ENCODE data around the gene HPS4. TPM values are rescaled to one million over a fixed set of nuclear protein-coding genes. Genes with fewer than 3 reads are reported as not detected.

Gene HPS4
- total RNA-seq, 2 donors from 2014 or later = 50.5 to 62.2 TPM

DNA sequence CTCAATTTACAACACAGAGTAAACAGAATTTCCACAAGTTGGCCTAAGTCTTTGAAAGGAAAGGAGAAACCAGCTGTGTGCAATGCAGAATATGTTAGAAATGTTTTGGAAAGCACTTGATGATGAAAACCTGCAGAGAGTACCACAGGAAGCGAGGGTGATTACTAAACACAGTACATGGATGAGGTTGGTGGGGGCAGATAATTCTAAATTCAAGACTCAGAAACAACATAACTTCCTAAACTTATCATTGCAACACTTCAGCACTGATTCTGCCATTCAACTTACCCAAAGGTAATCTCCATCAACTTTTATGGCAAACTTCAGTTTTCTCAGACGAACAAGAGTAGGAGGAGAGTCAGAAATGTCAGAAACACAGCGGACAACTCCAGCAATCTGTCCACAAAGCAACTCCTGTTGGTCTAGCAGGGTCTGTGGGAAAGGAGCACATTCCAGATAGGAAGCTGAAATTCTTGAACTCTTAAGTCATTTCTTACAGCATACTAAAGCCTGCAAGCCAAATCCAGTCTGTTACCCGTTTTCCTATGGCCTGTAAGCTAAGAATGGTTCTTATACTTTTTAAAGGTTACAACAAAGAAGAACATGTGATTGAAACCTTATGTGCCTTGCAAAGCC, 6.8 kb downstream of the HPS4 start:
- H3K36me3 Mint-ChIP-seq (ENCODE audit: insufficient read depth in 2 of 2) = peaks cover 10 to 24% of the 10 kb centered on the region in 2 donors
- peak overlapping the region; percentile 66 for H3K27ac Mint-ChIP-seq
- peak overlapping the region; percentile 4 to 22 for H3K4me3 Mint-ChIP-seq
- ATAC-seq (replicated peaks in 1 of 2) (peak; percentile 45 to 59), DNase-seq (no peak)
- no peaks in the 10 kb centered on the region for H3K9me3 Mint-ChIP-seq
- peaks cover 63% of the 10 kb centered on the region for H3K4me1 Mint-ChIP-seq (ENCODE audit: low read depth)
- H3K27me3 Mint-ChIP-seq (ENCODE audit: low read depth) = no peaks in the 10 kb centered on the region

DNA sequence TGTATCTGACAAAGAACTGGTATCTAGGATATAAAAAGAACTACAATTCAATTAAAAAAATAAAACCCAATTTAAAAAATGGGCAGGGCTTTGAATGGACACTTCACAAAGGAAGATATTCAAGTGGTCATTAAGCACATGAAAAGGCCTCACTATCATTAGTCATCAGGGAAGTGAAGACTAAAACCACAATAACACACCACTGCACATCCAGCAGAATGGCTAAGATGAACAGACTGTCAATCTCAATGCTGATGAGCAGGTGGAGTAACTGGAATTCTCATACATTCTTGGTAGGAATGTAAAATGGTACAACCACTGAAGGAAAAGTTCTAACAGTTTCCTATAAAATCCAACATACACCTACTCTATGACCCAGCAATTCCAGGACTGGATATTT, 8.9 kb downstream of the HPS4 start:
- Mint-ChIP-seq H3K4me1 (ENCODE audit: low read depth) (peaks cover 42% of the 10 kb centered on the region), H3K27me3 (ENCODE audit: low read depth) (no peaks in the 10 kb centered on the region), H3K4me3 (no peak overlapping the region), H3K27ac (peak overlapping the region; percentile 19), H3K9me3 (no peaks in the 10 kb centered on the region), H3K36me3 (ENCODE audit: insufficient read depth in 2 of 2) (peaks cover 12 to 23% of the 10 kb centered on the region in 2 donors)
- ATAC-seq (replicated peaks in 1 of 2) = no peak
- no peak for DNase-seq

DNA sequence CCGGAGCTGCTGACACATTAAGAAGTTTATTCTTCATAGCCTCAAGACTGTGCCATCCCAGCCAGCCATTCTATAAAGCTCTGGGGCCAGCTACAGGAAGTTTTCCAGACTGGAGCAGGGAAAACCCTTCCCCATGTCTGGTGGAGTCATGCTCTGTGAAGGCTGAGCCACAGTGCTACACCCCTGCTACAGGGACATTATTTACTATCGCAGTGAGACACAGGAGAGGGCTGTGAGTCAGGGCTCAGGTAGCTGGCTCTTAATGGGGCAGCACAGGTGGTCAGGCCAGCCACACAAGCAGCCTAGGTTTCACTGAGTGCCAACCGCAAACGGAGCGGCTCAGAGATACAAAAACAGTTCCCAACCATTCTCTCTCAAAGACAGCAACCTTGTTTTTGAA, 12.1 kb downstream of the HPS4 start:
- H3K4me3 Mint-ChIP-seq = no peak overlapping the region
- ATAC-seq (replicated peaks in 1 of 2) (no peak), DNase-seq (no peak)
- peaks cover 12% of the 10 kb centered on the region for H3K4me1 Mint-ChIP-seq (ENCODE audit: low read depth)
- no peaks in the 10 kb centered on the region for H3K27me3 Mint-ChIP-seq (ENCODE audit: low read depth)
- peaks cover 3 to 19% of the 10 kb centered on the region in 2 donors for H3K36me3 Mint-ChIP-seq (ENCODE audit: insufficient read depth in 2 of 2)
- H3K27ac Mint-ChIP-seq = no peak overlapping the region
- H3K9me3 Mint-ChIP-seq = no peaks in the 10 kb centered on the region

DNA sequence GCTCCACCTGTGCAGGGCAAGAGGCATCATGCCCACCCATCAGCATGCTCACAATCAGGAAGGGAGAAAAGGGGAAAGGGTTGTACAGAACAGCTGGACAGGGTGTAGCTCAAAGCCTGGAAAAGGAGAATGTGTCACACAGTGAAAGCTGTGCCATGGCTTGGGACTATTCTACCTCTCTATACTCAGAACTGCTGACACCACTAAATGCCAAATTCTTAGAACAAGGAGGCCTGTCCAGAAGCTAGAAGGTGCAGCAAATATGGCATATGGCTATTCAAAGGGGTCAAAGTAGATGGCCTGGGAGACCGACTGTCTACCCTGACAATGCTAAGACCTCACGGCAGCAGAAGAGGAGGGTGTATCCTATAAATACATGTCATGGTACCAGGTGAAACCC, 12.8 kb downstream of the HPS4 start:
- peaks cover 3 to 19% of the 10 kb centered on the region in 2 donors for H3K36me3 Mint-ChIP-seq (ENCODE audit: insufficient read depth in 2 of 2)
- no peak for ATAC-seq (replicated peaks in 1 of 2)

DNA sequence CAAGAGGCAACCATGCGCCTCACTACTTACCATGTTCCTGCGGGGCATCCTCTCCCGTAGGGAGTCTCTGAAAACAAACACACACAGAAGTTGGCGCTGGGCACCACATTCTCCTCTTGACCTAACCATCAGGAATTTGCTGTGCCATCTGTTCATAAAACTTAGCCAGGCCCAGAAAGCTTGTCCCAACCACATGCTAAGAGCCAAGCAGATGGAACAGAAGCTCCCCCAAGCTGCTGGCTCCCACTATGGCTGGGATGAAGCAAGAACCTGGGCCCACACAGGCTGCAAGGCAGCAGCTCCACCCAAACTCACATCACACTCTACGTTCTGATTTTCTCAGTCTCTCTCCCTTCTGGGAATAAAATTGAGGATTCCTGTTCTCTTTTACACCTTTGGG, 17.4 kb downstream of the HPS4 start:
- H3K9me3 Mint-ChIP-seq = no peaks in the 10 kb centered on the region
- H3K27ac Mint-ChIP-seq = peak overlapping the region; percentile 16

More for the DNA sequence above, 12.8 kb downstream of the HPS4 start:
- Mint-ChIP-seq H3K4me3 (no peak overlapping the region), H3K27me3 (ENCODE audit: low read depth) (no peaks in the 10 kb centered on the region), H3K27ac (no peak overlapping the region), H3K9me3 (no peaks in the 10 kb centered on the region), H3K4me1 (ENCODE audit: low read depth) (peaks cover 8% of the 10 kb centered on the region)
- no peak for DNase-seq

DNA sequence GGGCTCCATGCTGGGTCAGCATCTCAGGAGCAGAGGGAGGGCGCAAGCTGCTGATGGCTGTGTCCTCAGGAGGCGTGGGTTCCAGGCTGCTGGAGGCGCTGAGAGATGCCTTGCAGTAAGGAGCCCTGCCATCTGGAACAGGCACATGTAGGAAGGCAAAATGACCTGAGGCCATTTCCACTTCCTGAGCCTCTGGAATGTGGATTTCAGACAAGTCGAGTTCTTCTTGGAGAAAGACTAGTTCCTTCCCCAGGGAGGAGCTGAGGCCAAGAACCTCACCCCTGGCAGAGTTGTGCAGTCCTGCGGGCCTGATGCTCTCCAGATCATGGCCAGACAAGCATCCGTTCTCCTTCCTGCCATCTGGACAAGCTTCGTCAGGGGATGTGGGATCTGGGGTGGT, 19.3 kb downstream of the HPS4 start:
- Mint-ChIP-seq H3K27ac (no peak overlapping the region), H3K4me1 (ENCODE audit: low read depth) (no peaks in the 10 kb centered on the region), H3K36me3 (ENCODE audit: insufficient read depth in 2 of 2) (peaks cover 2 to 24% of the 10 kb centered on the region in 2 donors), H3K4me3 (no peak overlapping the region), H3K9me3 (no peaks in the 10 kb centered on the region), H3K27me3 (ENCODE audit: low read depth) (no peaks in the 10 kb centered on the region)
- ATAC-seq (replicated peaks in 1 of 2) (no peak), DNase-seq (no peak)

More for the DNA sequence above, 17.4 kb downstream of the HPS4 start:
- no peaks in the 10 kb centered on the region for H3K27me3 Mint-ChIP-seq (ENCODE audit: low read depth)
- ATAC-seq (replicated peaks in 1 of 2) (no peak), DNase-seq (no peak)
- H3K4me1 Mint-ChIP-seq (ENCODE audit: low read depth) = no peaks in the 10 kb centered on the region
- peaks cover 2 to 25% of the 10 kb centered on the region in 2 donors for H3K36me3 Mint-ChIP-seq (ENCODE audit: insufficient read depth in 2 of 2)
- no peak overlapping the region for H3K4me3 Mint-ChIP-seq

DNA sequence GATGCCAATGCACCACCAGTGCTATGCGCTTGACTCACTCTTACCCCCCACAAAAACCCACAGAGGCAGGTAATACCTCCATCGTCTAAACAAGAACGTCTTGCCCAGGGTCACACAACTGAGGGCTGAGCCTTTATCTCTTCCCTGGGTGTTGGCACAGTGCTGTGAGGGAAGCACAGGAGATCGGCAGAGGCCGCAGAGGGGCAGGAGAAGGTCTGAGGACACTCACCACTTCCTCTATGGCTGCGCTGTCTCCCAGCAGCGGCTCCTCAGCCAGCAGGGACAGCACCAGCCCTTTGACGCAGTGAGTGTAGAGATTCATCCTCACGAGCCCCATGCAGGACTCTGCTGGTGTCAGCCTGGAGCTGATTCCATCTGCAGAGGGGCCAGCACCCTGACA, 19.9 kb downstream of the HPS4 start:
- no peak for ATAC-seq (replicated peaks in 1 of 2)
- DNase-seq = no peak
- Mint-ChIP-seq H3K27me3 (ENCODE audit: low read depth) (no peaks in the 10 kb centered on the region), H3K36me3 (ENCODE audit: insufficient read depth in 2 of 2) (peaks cover 0 to 17% of the 10 kb centered on the region in 2 donors), H3K27ac (no peak overlapping the region), H3K9me3 (no peaks in the 10 kb centered on the region), H3K4me1 (ENCODE audit: low read depth) (no peaks in the 10 kb centered on the region), H3K4me3 (no peak overlapping the region)

DNA sequence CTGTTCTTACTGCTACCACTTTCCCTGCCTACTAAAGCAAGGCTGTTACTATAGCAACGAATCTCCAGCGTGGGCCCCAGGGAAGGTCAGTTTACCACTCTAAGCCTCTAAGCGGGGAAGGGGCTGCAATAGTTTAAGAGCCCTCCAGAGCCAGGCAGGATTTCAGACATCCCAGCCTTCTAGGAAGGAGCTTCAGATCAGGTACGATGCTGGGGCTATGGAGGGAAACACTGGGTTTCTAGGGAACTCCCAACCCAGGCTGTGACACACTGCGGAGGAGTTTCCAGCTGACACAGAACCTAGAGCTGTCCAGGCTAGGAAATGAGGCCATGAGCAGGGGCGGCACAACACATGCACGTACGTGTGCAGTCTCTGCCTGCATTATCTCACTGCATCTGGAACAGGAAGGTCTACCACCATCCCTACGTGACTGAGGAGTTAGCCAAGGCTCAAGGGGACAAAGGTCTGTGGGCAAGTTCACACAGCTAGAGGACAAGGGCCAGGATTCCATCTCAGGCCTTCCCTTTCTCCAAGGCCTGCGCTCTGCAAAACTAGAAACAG, 20.4 kb downstream of the HPS4 start:
- no peaks in the 10 kb centered on the region for H3K9me3 Mint-ChIP-seq
- DNase-seq (no peak), ATAC-seq (replicated peaks in 1 of 2) (no peak)
- no peaks in the 10 kb centered on the region for H3K4me1 Mint-ChIP-seq (ENCODE audit: low read depth)
- no peak overlapping the region for H3K4me3 Mint-ChIP-seq
- H3K27me3 Mint-ChIP-seq (ENCODE audit: low read depth) = no peaks in the 10 kb centered on the region
- no peak overlapping the region for H3K27ac Mint-ChIP-seq
- peaks cover 0 to 17% of the 10 kb centered on the region in 2 donors for H3K36me3 Mint-ChIP-seq (ENCODE audit: insufficient read depth in 2 of 2)

DNA sequence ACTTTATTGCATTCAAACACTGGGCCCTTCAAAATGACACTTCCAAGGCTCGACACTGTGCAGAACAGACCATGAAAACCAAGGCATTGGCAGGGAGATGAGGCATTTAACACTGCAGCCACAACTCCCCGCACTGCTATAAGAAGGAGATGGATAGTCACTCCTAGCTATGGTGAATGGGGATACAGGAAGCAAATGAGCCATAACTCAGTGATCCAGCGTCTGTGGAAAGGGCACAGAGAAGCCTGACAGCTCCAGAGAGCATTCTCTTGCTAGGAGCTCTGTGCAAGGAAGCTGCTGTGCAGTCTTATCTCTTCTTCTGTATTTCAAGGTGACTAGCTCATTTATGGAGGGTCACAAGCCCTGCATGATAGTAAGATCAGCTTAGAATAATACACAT, 20.9 kb downstream of the HPS4 start:
- H3K27ac Mint-ChIP-seq = no peak overlapping the region
- peaks cover 0 to 18% of the 10 kb centered on the region in 2 donors for H3K36me3 Mint-ChIP-seq (ENCODE audit: insufficient read depth in 2 of 2)
- DNase-seq (no peak), ATAC-seq (replicated peaks in 1 of 2) (no peak)
- H3K9me3 Mint-ChIP-seq = no peaks in the 10 kb centered on the region
- no peaks in the 10 kb centered on the region for H3K4me1 Mint-ChIP-seq (ENCODE audit: low read depth)
- no peaks in the 10 kb centered on the region for H3K27me3 Mint-ChIP-seq (ENCODE audit: low read depth)
- no peak overlapping the region for H3K4me3 Mint-ChIP-seq

DNA sequence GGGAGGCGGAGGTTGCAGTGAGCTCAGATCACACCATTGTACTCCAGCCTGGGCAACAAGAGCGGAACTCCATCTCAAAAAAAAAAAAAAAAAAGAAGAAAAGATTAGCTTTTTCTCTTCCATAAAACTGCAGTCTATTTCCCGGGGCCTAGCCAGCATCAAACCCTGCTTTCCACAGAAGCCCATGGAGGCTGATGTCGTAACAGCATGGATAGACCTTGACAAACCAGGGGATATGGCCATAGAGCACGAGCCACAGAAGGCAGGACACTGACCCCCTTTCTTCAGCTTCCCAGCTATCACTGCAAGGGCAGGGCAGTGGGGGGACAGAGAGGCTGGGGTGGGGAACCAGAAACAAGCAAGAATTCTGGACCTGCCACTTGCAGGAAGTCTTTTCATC, 21.5 kb downstream of the HPS4 start:
- H3K4me3 Mint-ChIP-seq = no peak overlapping the region
- H3K36me3 Mint-ChIP-seq (ENCODE audit: insufficient read depth in 2 of 2) = peaks cover 0 to 23% of the 10 kb centered on the region in 2 donors

DNA sequence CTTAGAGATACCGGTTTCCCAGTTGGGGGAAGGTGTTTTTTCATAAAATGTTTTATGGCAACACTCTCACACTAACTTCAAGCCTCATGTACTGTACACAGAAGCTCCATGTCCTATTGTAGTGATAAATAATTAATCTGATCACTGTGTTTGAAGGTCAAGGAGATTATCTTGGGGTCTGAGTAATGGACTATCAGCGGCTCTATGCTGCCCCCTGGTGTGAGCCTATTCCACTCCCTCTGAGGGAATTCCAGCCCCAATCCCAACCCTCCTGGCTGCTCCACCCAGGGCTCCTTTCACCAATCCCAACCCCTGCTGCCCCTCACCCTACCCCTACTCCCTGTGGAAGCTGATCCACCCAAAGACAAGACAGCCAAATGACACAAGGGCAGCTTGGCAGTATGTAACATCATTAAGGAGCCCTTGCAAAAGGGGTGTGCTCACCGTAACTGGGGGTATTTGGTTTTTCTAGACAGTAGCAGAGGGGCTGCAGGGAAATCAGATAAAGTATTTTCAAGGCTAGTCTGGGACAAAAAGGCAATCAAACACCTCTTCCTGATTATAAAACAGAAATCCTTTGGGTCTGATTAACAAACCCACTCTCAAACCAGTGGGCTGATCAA, 22.3 kb downstream of the HPS4 start:
- H3K9me3 Mint-ChIP-seq = no peaks in the 10 kb centered on the region
- H3K27ac Mint-ChIP-seq = no peak overlapping the region
- ATAC-seq (replicated peaks in 1 of 2) (peak; percentile 32 to 36), DNase-seq (peak; percentile 41 to 42)
- no peaks in the 10 kb centered on the region for H3K4me1 Mint-ChIP-seq (ENCODE audit: low read depth)
- H3K27me3 Mint-ChIP-seq (ENCODE audit: low read depth) = no peaks in the 10 kb centered on the region
- peaks cover 0 to 23% of the 10 kb centered on the region in 2 donors for H3K36me3 Mint-ChIP-seq (ENCODE audit: insufficient read depth in 2 of 2)
- no peak overlapping the region for H3K4me3 Mint-ChIP-seq

More for the DNA sequence above, 21.5 kb downstream of the HPS4 start:
- H3K9me3 Mint-ChIP-seq = no peaks in the 10 kb centered on the region
- H3K4me1 Mint-ChIP-seq (ENCODE audit: low read depth) = no peaks in the 10 kb centered on the region
- no peak overlapping the region for H3K27ac Mint-ChIP-seq
- ATAC-seq (replicated peaks in 1 of 2) (no peak), DNase-seq (no peak)
- H3K27me3 Mint-ChIP-seq (ENCODE audit: low read depth) = no peaks in the 10 kb centered on the region

DNA sequence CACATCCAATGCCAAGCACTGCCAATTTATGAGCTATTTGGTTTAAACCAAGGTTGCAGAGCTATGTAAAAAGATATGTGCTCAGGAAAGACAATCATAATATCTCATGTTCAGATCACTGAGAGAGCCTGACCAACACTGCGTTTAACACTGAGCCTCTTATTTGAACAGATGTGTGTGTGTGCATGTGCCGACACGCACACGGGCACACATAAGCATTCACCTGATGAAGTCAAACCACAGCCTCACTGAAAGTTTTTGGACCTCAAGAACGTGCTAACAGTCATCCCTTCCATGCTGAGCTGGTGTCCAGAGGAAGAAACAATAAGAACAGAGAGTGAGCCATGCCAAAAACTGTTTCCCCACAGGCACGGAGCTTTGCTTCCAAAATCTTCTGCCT, 23.4 kb downstream of the HPS4 start:
- no peak overlapping the region for H3K4me3 Mint-ChIP-seq
- no peak overlapping the region for H3K27ac Mint-ChIP-seq
- no peak for ATAC-seq (replicated peaks in 1 of 2)
- no peaks in the 10 kb centered on the region for H3K27me3 Mint-ChIP-seq (ENCODE audit: low read depth)
- H3K36me3 Mint-ChIP-seq (ENCODE audit: insufficient read depth in 2 of 2) = peaks cover 0 to 19% of the 10 kb centered on the region in 2 donors
- DNase-seq = no peak
- H3K9me3 Mint-ChIP-seq = no peaks in the 10 kb centered on the region
- no peaks in the 10 kb centered on the region for H3K4me1 Mint-ChIP-seq (ENCODE audit: low read depth)

DNA sequence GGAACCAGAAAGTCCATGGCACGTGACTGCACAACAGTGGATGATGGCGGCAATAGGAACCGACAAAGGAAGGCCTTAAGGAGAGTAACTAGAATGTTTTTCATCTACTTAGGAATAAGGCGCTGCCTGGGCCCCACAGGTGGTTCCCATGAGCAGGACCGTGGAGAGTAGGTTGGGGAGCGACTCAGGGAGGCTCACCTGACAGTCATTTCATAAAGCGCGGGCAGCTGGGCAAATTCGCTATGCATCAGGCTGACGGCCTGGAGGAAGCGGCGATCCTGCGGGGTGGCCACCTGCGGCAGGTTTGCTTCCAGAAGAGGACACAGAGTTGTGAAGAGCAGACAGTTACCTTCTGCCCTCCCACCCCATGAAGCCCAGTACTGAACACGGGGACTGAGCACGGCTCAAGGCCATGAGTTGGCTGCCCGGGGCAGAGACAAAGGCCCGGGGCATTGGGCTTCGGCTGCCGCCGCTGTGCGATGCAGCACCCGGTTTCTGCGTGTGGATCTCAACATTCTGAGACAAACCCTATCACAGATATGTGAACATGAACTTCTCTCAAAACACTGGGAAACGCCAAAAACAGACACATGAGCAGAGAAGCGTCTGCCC, 25.8 kb downstream of the HPS4 start:
- no peaks in the 10 kb centered on the region for H3K4me1 Mint-ChIP-seq (ENCODE audit: low read depth)
- DNase-seq = no peak
- H3K27me3 Mint-ChIP-seq (ENCODE audit: low read depth) = no peaks in the 10 kb centered on the region
- H3K27ac Mint-ChIP-seq = no peak overlapping the region
- no peaks in the 10 kb centered on the region for H3K9me3 Mint-ChIP-seq
- peaks cover 0 to 12% of the 10 kb centered on the region in 2 donors for H3K36me3 Mint-ChIP-seq (ENCODE audit: insufficient read depth in 2 of 2)
- ATAC-seq (replicated peaks in 1 of 2) = no peak
- H3K4me3 Mint-ChIP-seq = no peak overlapping the region

All from activated T-cell treated with anti-CD3 and anti-CD28 coated beads, Interleukin-2, amount 50 U/mL, for 72 hours (primary cell).